Measurements from ENCODE around the gene SLC26A3.

- TF ChIP-seq CTCF (IDR thresholded peaks at IDR 0.05; ENCODE audit: low read length) (no peak), EZH2 (IDR thresholded peaks at IDR 0.05; ENCODE audit: borderline replicate concordance, low read length) (no peak)
Observed at GRCh38 chr7:107782374-107782773, 20.6 kb downstream of the SLC26A3 start.

All from OCI-LY1 (cell line).